SK-N-MC (cell line): ENCODE measurements around the gene NEDD4L.

Source experiments
- DNase-seq: peaks from one replicate; pipeline ENCODE4 v3.0.0-alpha.2; 2011; ENCODE audit warnings: low read depth, low spot score
- H3K27ac ChIP-seq: fragments of 200-600 bp; sonication (generic); 2 replicates; pipeline ENCODE4 v1.5.1; 2016; ENCODE audit warnings: mixed run types
- H3K36me3 ChIP-seq: fragments of 200-600 bp; sonication (generic); 2 replicates; pipeline ENCODE4 v1.6.1; 2017; ENCODE audit warnings: antibody characterized with exemption, low read length, mixed read lengths; ENCODE audit not compliant: insufficient read depth
- H3K4me3 ChIP-seq: fragments of 200-600 bp; sonication (generic); 2 replicates; pipeline ENCODE4 v1.5.1; 2016
- H3K9ac ChIP-seq: fragments of 200-600 bp; sonication (generic); 2 replicates; pipeline ENCODE4 v1.8.0; 2017; ENCODE audit warnings: mixed run types, mixed read lengths; ENCODE audit not compliant: insufficient read length
- H3K9me3 ChIP-seq: fragments of 200-600 bp; sonication (generic); 2 replicates; pipeline ENCODE4 v1.6.1; 2017; ENCODE audit warnings: low read depth, mild to moderate bottlenecking, antibody characterized with exemption, low read length, moderate library complexity, mixed read lengths
- EZH2 ChIP-seq: fragments of 200-600 bp; sonication (generic); IDR thresholded peaks from one replicate; pipeline ENCODE4 v1.6.1; 2017; ENCODE audit warnings: antibody characterized with exemption
- FOXP2 ChIP-seq: optimal IDR thresholded peaks from 2 replicates; pipeline ENCODE3; 2011; ENCODE audit warnings: mild to moderate bottlenecking, moderate library complexity; ENCODE audit not compliant: insufficient read depth; ENCODE audit errors: extremely low read length, control extremely low read depth
- POLR2AphosphoS5 ChIP-seq: IDR thresholded peaks from 2 replicates; pipeline ENCODE4 v1.6.1; 2012; ENCODE audit warnings: mild to moderate bottlenecking, low read depth, low read length, borderline replicate concordance

The NEDD4L gene

DNA sequence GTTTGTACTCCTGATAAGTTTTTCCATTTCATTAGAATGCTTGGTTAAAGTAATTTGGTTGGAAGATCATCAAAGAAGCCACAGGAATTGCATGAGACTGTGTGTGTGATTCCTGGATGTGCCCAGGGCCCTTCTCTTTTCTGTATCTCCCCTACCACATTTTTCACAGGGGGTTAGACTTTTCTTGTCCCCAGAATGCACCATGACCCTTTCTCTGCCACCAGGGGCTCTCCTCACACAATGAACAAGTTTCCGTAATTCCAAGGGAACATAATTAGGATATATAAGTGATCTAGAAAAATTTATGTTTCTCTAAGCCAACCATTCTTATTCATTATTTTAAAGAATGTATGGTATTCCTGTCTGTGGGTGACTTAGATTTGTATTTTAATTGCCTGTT is 291.8 kb downstream of the NEDD4L start:
- DNase-seq = no peak
- H3K9ac ChIP-seq = no peak overlapping the region
- H3K9me3 ChIP-seq = no peaks in the 10 kb centered on the region
- H3K36me3 ChIP-seq = no peaks in the 10 kb centered on the region
- H3K4me3 ChIP-seq = no peak overlapping the region
- TF ChIP-seq EZH2 (no peak), POLR2AphosphoS5 (no peak), FOXP2 (no peak)
- H3K27ac ChIP-seq = no peak overlapping the region; the same call in 1 of the 2 replicates

DNA sequence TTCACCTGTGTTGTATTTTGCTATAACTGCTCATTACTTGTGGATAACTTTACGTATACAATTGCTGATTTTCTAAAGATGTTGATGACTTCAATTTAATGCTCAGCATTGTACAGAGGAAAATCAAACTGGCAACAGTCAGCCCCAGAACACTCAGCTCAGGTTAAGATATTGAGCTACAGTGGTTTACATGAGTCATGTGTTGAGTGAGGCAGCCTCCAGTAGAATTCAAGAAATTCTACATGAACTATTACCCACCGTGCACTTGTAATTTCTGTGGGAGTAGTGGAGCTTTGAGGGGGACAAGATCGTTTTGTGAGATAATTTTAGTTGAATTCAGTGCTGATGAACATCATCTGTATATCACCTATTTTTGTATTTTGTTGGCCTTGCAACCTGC is 292.6 kb downstream of the NEDD4L start:
- H3K27ac ChIP-seq = no peak overlapping the region
- no peaks in the 10 kb centered on the region for H3K36me3 ChIP-seq
- H3K4me3 ChIP-seq = no peak overlapping the region
- DNase-seq = no peak
- no peak overlapping the region for H3K9ac ChIP-seq
- H3K9me3 ChIP-seq = no peaks in the 10 kb centered on the region
- no peak for TF ChIP-seq EZH2
- no peak for TF ChIP-seq POLR2AphosphoS5
- TF ChIP-seq FOXP2 = no peak

DNA sequence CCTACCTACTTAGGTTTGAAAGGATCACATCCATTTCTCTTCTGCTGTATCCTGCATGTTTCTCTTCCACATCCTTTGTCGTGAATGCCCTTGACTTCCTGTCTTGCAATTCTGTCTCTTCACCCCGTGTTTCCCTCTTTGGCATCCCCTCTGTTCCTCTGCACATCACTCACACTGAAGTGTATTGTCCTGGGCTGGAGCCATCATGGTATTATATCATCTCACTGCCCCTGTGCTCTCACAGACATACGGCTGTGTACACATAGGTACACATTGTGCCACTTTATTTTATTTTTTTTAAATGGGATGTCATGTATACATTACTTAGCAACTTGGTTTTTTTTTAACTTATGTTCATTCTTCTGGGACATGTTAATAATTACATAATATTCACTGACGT is 293.3 kb downstream of the NEDD4L start:
- TF ChIP-seq POLR2AphosphoS5 = no peak
- no peak for TF ChIP-seq EZH2
- no peak for TF ChIP-seq FOXP2
- no peak overlapping the region for H3K9ac ChIP-seq
- H3K4me3 ChIP-seq = peak overlapping the region; percentile 4; the same call in 1 of the 2 replicates
- no peaks in the 10 kb centered on the region for H3K36me3 ChIP-seq
- no peak for DNase-seq
- no peaks in the 10 kb centered on the region for H3K9me3 ChIP-seq
- peak overlapping the region; percentile 78 for H3K27ac ChIP-seq

DNA sequence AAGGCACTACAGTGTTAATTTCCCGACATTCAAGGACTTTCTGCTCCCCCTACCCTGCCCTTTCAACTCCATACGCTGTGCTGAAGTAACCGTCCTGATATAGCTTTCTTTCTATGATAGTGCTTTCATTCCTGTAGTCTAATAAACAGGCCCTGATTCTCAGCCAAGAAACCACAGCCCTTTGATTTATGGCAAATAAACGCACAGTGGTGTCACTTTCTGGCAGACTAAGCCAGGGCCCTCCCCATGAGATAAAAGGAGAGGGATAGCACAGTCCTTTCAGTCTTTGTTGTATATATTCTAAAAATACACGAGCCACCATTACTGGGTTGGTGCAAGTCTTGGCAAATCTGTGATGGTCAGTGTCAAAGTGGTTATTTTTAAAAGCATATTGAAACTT is 293.7 kb downstream of the NEDD4L start:
- Histone ChIP-seq H3K27ac (peak overlapping the region; percentile 78), H3K36me3 (no peaks in the 10 kb centered on the region)

DNA sequence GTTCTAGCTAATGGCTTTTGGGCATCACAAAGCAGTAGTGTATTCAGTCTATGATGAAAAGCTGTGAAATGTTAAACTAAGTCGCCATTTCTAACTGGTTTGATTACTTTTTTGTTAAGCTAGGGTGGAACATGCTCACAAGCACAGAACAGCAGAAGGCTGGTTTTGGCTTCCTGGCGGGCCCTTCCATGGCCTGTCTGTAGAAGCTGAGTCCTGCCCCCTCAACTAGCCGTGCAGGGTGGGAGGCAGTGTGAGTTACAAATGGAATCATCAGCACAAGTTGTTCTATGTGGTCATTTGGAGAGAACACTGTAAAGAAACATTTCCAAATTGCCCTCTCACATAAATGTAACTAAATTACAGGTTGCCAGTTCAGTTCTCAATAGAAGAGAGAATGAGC is 294.1 kb downstream of the NEDD4L start:
- H3K27ac ChIP-seq = peak overlapping the region; percentile 78

More for the DNA sequence above, 293.7 kb downstream of the NEDD4L start:
- no peaks in the 10 kb centered on the region for H3K9me3 ChIP-seq
- TF ChIP-seq EZH2 = no peak
- no peak for TF ChIP-seq FOXP2
- no peak for TF ChIP-seq POLR2AphosphoS5
- H3K4me3 ChIP-seq = peak overlapping the region; percentile 4; the same call in 1 of the 2 replicates
- no peak for DNase-seq
- no peak overlapping the region for H3K9ac ChIP-seq

DNA sequence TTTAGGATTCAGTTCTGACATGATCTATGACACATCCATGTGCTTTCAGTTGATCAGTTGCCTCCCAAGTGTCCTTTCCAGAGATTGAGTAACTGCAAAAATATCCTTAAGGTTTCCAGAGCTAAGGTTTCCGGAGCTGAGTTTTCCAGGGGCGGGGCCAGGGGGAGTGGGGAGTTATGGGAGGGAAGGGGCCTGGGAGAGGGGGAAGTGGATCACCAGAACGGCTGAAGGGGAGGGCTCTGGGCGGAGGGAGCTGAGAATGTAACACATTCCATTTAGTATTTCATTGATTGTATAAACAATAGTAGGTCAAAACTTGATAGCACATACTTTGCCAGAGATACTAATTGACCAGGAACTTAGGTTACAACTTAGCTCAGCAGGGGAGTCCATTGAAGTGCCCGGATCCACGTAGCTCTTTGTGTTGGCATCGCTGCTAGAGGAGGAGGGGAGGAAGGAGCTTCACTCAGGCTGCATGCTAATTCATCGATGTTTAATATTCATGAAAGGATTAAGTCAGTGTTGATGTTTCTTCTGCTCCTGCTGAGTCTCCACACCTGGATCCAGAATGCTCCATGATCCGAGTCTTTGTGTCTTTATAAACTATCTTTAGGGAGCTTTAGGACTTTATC is 295.1 kb downstream of the NEDD4L start:
- no peaks in the 10 kb centered on the region for H3K36me3 ChIP-seq
- H3K4me3 ChIP-seq = peak overlapping the region; percentile 62
- no peaks in the 10 kb centered on the region for H3K9me3 ChIP-seq
- TF ChIP-seq FOXP2 (no peak), POLR2AphosphoS5 (peak; percentile 60)
- peak overlapping the region; percentile 28 for H3K9ac ChIP-seq
- peak; percentile 56 for DNase-seq
- H3K27ac ChIP-seq = peak overlapping the region; percentile 78

More for the DNA sequence above, 294.1 kb downstream of the NEDD4L start:
- Histone ChIP-seq H3K4me3 (0 out of 2 replicates have a peak overlapping the region, but pooled peaks have one; percentile 62), H3K36me3 (no peaks in the 10 kb centered on the region), H3K9me3 (no peaks in the 10 kb centered on the region), H3K9ac (no peak overlapping the region)
- DNase-seq = no peak
- TF ChIP-seq EZH2 = no peak
- no peak for TF ChIP-seq POLR2AphosphoS5
- no peak for TF ChIP-seq FOXP2

DNA sequence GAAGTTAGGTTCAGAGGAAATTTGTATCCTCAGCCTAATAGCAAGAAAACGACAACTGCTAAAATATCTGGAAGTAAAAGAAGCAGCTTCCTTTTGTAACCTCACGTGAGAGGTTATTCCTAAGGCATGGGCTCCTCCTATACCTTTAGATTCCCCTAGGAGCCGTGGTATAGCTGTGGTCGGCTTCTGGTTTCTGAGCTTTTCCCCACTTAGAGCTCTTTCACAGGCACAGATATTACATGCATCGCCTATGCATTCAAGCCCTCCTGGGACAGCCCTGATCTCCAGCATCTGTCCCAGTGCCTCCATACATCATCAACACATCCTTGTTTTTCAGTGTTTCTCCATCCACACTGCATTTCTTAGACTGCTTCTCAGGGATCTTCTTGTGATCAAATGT is 295.9 kb downstream of the NEDD4L start:
- Histone ChIP-seq H3K4me3 (no peak overlapping the region), H3K9me3 (no peaks in the 10 kb centered on the region), H3K27ac (peak overlapping the region; percentile 78), H3K9ac (no peak overlapping the region), H3K36me3 (no peaks in the 10 kb centered on the region)
- TF ChIP-seq POLR2AphosphoS5 = no peak
- no peak for TF ChIP-seq EZH2
- no peak for TF ChIP-seq FOXP2
- no peak for DNase-seq

DNA sequence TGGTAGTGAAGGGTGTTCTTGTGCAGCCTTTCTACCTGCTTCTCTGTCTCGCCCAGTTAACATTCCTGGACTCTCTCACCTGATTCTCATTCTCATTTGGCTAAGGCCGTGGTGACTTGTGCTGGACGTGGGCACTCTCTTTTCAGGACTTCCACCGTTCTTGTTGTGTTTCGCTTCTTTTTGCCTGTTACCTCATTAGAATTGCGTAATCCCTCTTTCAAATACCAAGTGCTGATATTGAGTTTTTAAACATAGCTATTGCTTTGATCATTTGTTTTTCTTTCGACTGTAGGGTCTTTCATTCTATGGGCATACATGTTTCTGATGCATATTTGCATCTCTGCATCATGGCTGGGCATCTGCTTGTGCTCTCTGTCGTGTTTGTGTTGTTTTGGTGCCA is 297.9 kb downstream of the NEDD4L start:
- no peak for DNase-seq
- Histone ChIP-seq H3K9ac (no peak overlapping the region), H3K27ac (peak overlapping the region; percentile 6; the same call in 1 of the 2 replicates), H3K36me3 (no peaks in the 10 kb centered on the region), H3K4me3 (no peak overlapping the region), H3K9me3 (no peaks in the 10 kb centered on the region)
- no peak for TF ChIP-seq EZH2
- no peak for TF ChIP-seq POLR2AphosphoS5
- no peak for TF ChIP-seq FOXP2

DNA sequence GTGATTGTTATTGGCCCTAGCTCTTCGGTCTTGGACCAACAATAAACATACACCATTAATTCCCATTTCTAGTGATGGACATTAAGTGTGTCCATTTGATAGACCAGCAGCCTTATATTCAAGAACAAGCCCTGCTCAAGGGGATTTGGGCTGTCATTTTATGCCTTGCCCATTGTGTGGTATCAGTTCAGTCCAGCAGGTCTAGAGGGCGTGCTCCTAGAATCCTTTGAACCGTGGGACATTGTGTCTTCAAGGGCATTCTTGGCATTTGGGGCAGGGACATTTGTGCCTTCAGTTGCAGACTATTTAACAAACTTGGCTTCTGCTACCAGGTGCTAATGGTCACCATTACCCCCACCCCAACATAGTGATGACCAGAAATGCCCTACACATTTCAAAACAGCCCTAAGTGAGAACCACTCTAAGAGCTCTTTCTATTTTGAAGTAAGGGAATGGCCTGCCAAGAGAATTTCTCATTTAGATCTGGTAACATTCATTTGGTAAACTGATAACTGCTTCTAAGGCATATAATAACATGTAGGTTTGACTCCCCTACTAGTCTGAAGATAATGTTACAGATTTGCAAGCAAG is 300.1 kb downstream of the NEDD4L start:
- H3K9ac ChIP-seq = no peak overlapping the region
- DNase-seq = no peak
- no peaks in the 10 kb centered on the region for H3K9me3 ChIP-seq
- no peaks in the 10 kb centered on the region for H3K36me3 ChIP-seq
- TF ChIP-seq POLR2AphosphoS5 (no peak), FOXP2 (no peak), EZH2 (no peak)
- peak overlapping the region; percentile 87; the same call in 1 of the 2 replicates for H3K27ac ChIP-seq
- no peak overlapping the region for H3K4me3 ChIP-seq
